NCI-H774 (cell line): ENCODE results near the gene NSD2.
"Not testable (repeated sequence)": the region's sequence is repeated elsewhere in the genome, so short reads cannot be mapped to it uniquely, and the experiment has no call there.

ENCODE experiments used
- DNase-seq: peaks from one replicate; lab custom pipeline; 2025; lab: John Stamatoyannopoulos, UW

The NSD2 gene

GRCh38 chr4:1842339-1842895, 28.8 kb upstream of the NSD2 start:
- no peak for DNase-seq

GRCh38 chr4:1842993-1843448, 28.2 kb upstream of the NSD2 start:
- DNase-seq = no peak

- no peak for DNase-seq
Measured at GRCh38 chr4:1843852-1844251, 27.3 kb upstream of the NSD2 start.

- DNase-seq = not testable (repeated sequence)
Measured at GRCh38 chr4:1844618-1845017, 26.6 kb upstream of the NSD2 start.

- no peak for DNase-seq
Measured at GRCh38 chr4:1846580-1846979, 24.6 kb upstream of the NSD2 start.

- DNase-seq = no peak
Measured at GRCh38 chr4:1850276-1850675, 20.9 kb upstream of the NSD2 start.

GRCh38 chr4:1851160-1851559, 20.0 kb upstream of the NSD2 start:
- DNase-seq = no peak

- no peak for DNase-seq
Measured at GRCh38 chr4:1851575-1852410, 19.4 kb upstream of the NSD2 start.

GRCh38 chr4:1852904-1853623, 18.1 kb upstream of the NSD2 start:
- no peak for DNase-seq

GRCh38 chr4:1854752-1855151, 16.4 kb upstream of the NSD2 start:
- DNase-seq = no peak

GRCh38 chr4:1855333-1856070, 15.7 kb upstream of the NSD2 start:
- DNase-seq = no peak

GRCh38 chr4:1856071-1856942, 14.9 kb upstream of the NSD2 start, which contains the start of gene LETM1:
Gene LETM1 (minus strand): TSS chr4:1856156. CDS start chr4:1855950, 206 bp downstream.
- DNase-seq = peak; percentile 93

GRCh38 chr4:1856943-1857699, 14.1 kb upstream of the NSD2 start:
- DNase-seq = no peak

GRCh38 chr4:1857931-1858330, 13.3 kb upstream of the NSD2 start:
- DNase-seq = no peak

GRCh38 chr4:1859389-1859753, 11.8 kb upstream of the NSD2 start:
- DNase-seq = no peak

- no peak for DNase-seq
Measured at GRCh38 chr4:1862055-1862911, 8.9 kb upstream of the NSD2 start.

GRCh38 chr4:1862961-1863296, 8.3 kb upstream of the NSD2 start:
- no peak for DNase-seq

GRCh38 chr4:1863297-1864033, 7.7 kb upstream of the NSD2 start:
- DNase-seq = no peak
